A549 (cell line): ENCODE data around the gene IL1RL2. TPM values are rescaled to one million over a fixed set of nuclear protein-coding genes. Genes with fewer than 3 reads are reported as not detected.

Experiments
- ATAC-seq, 2 experiments: fragments of 200-7000 bp in 1 of 2; fragments of >200 bp in 1 of 2; cut with Nextera tagmentation in 1 of 2; cut with Tn5 transposase in 1 of 2; 3 replicates each; pipeline versions ENCODE4 v1.8.0 to v1.9.1; 2018 to 2020; ENCODE audit warnings: mild to moderate bottlenecking in 1 of 2, moderate library complexity in 1 of 2
- CTCF ChIA-PET: fragments of 300-600 bp; sonication (Branson Sonifier 250); formaldehyde crosslinking; extraction: SDS; loops from one replicate; lab custom pipeline; 2021; ENCODE audit warnings: antibody characterized with exemption, inconsistent platforms; lab: Yijun Ruan, JAX
- POLR2A ChIA-PET: fragments of 350-600 bp; formaldehyde crosslinking; extraction: SDS; loops from one replicate; lab custom pipeline; 2021; ENCODE audit warnings: antibody characterized with exemption, inconsistent platforms; lab: Yijun Ruan, JAX
- DNase-seq, 2 experiments: peaks; one replicate each; pipeline versions ENCODE4 v3.0.0 to v3.0.0-alpha.2; 2011 to 2016; ENCODE audit warnings: low read depth in 1 of 2, low spot score in 1 of 2
- FAIRE-seq: peaks from 2 replicates; lab custom pipeline; 2011; peaks lifted over from hg19 to GRCh38; lab: Jason Lieb, UNC
- H3K27ac ChIP-seq, 2 experiments: fragments of >200 bp; sonication (Bioruptor Twin); formaldehyde crosslinking; 3 replicates each; pipeline ENCODE4 v1.5.1; 2016 to 2017
- H3K4me1 ChIP-seq: fragments of >200 bp; sonication (Bioruptor Twin); formaldehyde crosslinking; 3 replicates; pipeline ENCODE4 v1.6.1; 2016
- H3K4me2 ChIP-seq: fragments of >200 bp; sonication (Bioruptor Twin); formaldehyde crosslinking; 3 replicates; pipeline ENCODE4 v1.6.1; 2016
- H3K4me3 ChIP-seq: fragments of >200 bp; sonication (Bioruptor Twin); formaldehyde crosslinking; 3 replicates; pipeline ENCODE4 v1.5.1; 2016
- H3K9me3 ChIP-seq: fragments of >200 bp; sonication (Bioruptor Twin); formaldehyde crosslinking; 3 replicates; pipeline ENCODE4 v1.6.1; 2016
- BHLHE40 ChIP-seq: IDR thresholded peaks from 2 replicates; pipeline ENCODE4 v1.6.1; 2012; ENCODE audit warnings: low read depth, low read length, inconsistent platforms
- EHF ChIP-seq: fragments of 250-450 bp; sonication (Bioruptor Pico); IDR thresholded peaks from 2 replicates; pipeline ENCODE4 v1.5.0; 2020; ENCODE audit warnings: mild to moderate bottlenecking
- EHMT2 ChIP-seq: fragments of 200-600 bp; sonication (generic); IDR thresholded peaks from 2 replicates; pipeline ENCODE4 v1.6.1; 2016; ENCODE audit warnings: antibody characterized with exemption, low read depth, mild to moderate bottlenecking, moderate library complexity
- EP300 ChIP-seq, 2 experiments: fragments of >200 bp; sonication (Bioruptor Twin); formaldehyde crosslinking; IDR thresholded peaks; 2 replicates in 1 of 2; 3 replicates in 1 of 2; pipeline ENCODE4 v1.6.1; 2016 to 2017
- ESRRA ChIP-seq: fragments of 150-350 bp; IDR thresholded peaks from 2 replicates; pipeline ENCODE4 v1.6.1; 2014; ENCODE audit warnings: mild to moderate bottlenecking, low read length, borderline replicate concordance
- GATA3 ChIP-seq: IDR thresholded peaks from 2 replicates; pipeline ENCODE4 v1.6.1; 2012; ENCODE audit warnings: borderline replicate concordance
- HEYL ChIP-seq: fragments of 250-450 bp; sonication (Bioruptor Pico); IDR thresholded peaks from 2 replicates; pipeline ENCODE4 v1.8.0; 2021; ENCODE audit warnings: mild to moderate bottlenecking, moderate library complexity
- HOXB13 ChIP-seq: fragments of 250-450 bp; sonication (Bioruptor Pico); IDR thresholded peaks from 2 replicates; pipeline ENCODE4 v1.5.0; 2020; ENCODE audit warnings: low read depth, mild to moderate bottlenecking, moderate library complexity
- JUN ChIP-seq, 2 experiments: fragments of >200 bp; sonication (Bioruptor Twin); formaldehyde crosslinking; IDR thresholded peaks; 2 replicates in 1 of 2; 3 replicates in 1 of 2; pipeline ENCODE4 v1.6.1; 2016 to 2017
- JUNB ChIP-seq: fragments of >200 bp; sonication (Bioruptor Twin); formaldehyde crosslinking; IDR thresholded peaks from 2 replicates; pipeline ENCODE4 v1.6.1; 2016
- KDM1A ChIP-seq: fragments of 200-600 bp; sonication (generic); IDR thresholded peaks from 2 replicates; pipeline ENCODE4 v1.6.1; 2016; ENCODE audit warnings: low read depth, mild to moderate bottlenecking
- MAFK ChIP-seq: fragments of 450-650 bp; IDR thresholded peaks from 2 replicates; pipeline ENCODE4 v1.6.1; 2014; ENCODE audit not compliant: partially characterized antibody
- MAZ ChIP-seq: fragments of 150-350 bp; IDR thresholded peaks from 2 replicates; pipeline ENCODE4 v1.6.1; 2014; ENCODE audit warnings: antibody characterized with exemption, low read depth, low read length, borderline replicate concordance
- MYC ChIP-seq: IDR thresholded peaks from 2 replicates; pipeline ENCODE4 v1.6.1; 2012; ENCODE audit warnings: mild to moderate bottlenecking, inconsistent platforms, low read length, improper control_type of control experiment, borderline replicate concordance
- NFE2L2 ChIP-seq: fragments of 150-350 bp; conservative IDR thresholded peaks from 2 replicates; pipeline ENCODE4 v1.6.1; 2014; ENCODE audit warnings: low read length
- NR3C1 ChIP-seq: fragments of >200 bp; sonication (Bioruptor Twin); formaldehyde crosslinking; IDR thresholded peaks from 3 replicates; pipeline ENCODE4 v1.6.1; 2017
- PHF8 ChIP-seq: fragments of 200-600 bp; sonication (generic); IDR thresholded peaks from 2 replicates; pipeline ENCODE4 v1.6.1; 2016; ENCODE audit warnings: low read depth, mild to moderate bottlenecking, antibody characterized with exemption, moderate library complexity, borderline replicate concordance
- RAD21 ChIP-seq, 2 experiments: fragments of >200 bp in 1 of 2; sonication (Bioruptor Twin) in 1 of 2; formaldehyde crosslinking in 1 of 2; IDR thresholded peaks in 1 of 2; conservative IDR thresholded peaks in 1 of 2; 2 replicates in 1 of 2; 3 replicates in 1 of 2; pipeline ENCODE4 v1.6.1; 2012 to 2018; ENCODE audit warnings: inconsistent platforms in 1 of 2
- RFX5 ChIP-seq: fragments of 450-650 bp; IDR thresholded peaks from 2 replicates; pipeline ENCODE4 v1.7.1; 2014; ENCODE audit warnings: antibody characterized with exemption, mild to moderate bottlenecking, moderate library complexity
- SMC3 ChIP-seq: fragments of >200 bp; sonication (Bioruptor Twin); formaldehyde crosslinking; IDR thresholded peaks from 3 replicates; pipeline ENCODE4 v1.6.1; 2018; ENCODE audit warnings: inconsistent platforms
- ZC3H11A ChIP-seq: fragments of 450-650 bp; IDR thresholded peaks from 2 replicates; pipeline ENCODE4 v1.6.1; 2014; ENCODE audit warnings: antibody characterized with exemption, mild to moderate bottlenecking
- ZNF302 ChIP-seq: fragments of 250-450 bp; sonication (Bioruptor Pico); IDR thresholded peaks from 2 replicates; pipeline ENCODE4 v1.9.0; 2021; ENCODE audit warnings: inconsistent platforms, mild to moderate bottlenecking, moderate library complexity
- ZSCAN20 ChIP-seq: fragments of 250-450 bp; sonication (Bioruptor Pico); IDR thresholded peaks from 2 replicates; pipeline ENCODE4 v1.8.0; 2022; ENCODE audit warnings: mild to moderate bottlenecking, moderate library complexity
- WGBS: methylation state at CpG from one replicate; pipeline ENCODE4 v1.1.6; 2017; ENCODE audit errors: missing lambda C conversion rate; 5-methylcytosine and 5-hydroxymethylcytosine counted together
- polyA plus RNA-seq, 4 experiments: library from polyadenylated mRNA; depleted of rRNA in 3 of 4; stranded (reverse); fragments of >200 nt; fragmentation: RNase III in 1 of 4; extraction: RNeasy Plus Mini Kit Qiagen cat#74134 plus additional on column Dnase treatment in 1 of 4; gene quantifications; 2 replicates in 3 of 4; 3 replicates in 1 of 4; pipeline ENCODE4 v1.2.3, GENCODE V29; 2011 to 2017
- TF ChIP-seq, protein P1 (sequence below): fragments of 250-450 bp; sonication (Bioruptor Pico); IDR thresholded peaks from 2 replicates; pipeline ENCODE4 v1.5.0; 2020; ENCODE audit warnings: low read depth, mild to moderate bottlenecking, moderate library complexity
- TF ChIP-seq, protein P2 (sequence below): IDR thresholded peaks from 2 replicates; pipeline ENCODE4 v1.6.1; 2012; ENCODE audit warnings: low read depth, borderline replicate concordance
- TF ChIP-seq, protein P3 (sequence below): fragments of >200 bp; sonication (Bioruptor Twin); formaldehyde crosslinking; IDR thresholded peaks from 3 replicates; pipeline ENCODE4 v1.5.1; 2016
- TF ChIP-seq, protein P4 (sequence below): fragments of >200 bp; sonication (Bioruptor Twin); formaldehyde crosslinking; IDR thresholded peaks from 2 replicates; pipeline ENCODE4 v1.6.1; 2016
- TF ChIP-seq, protein P5 (sequence below): fragments of 150-350 bp; IDR thresholded peaks from 2 replicates; pipeline ENCODE4 v1.6.1; 2014; ENCODE audit warnings: low read depth, mild to moderate bottlenecking, low read length

Gene IL1RL2
- polyA plus RNA-seq, 2 of the 4 experiments (the other 2 are of a cell fraction): 0.05 TPM; not detected in 1

DNA sequence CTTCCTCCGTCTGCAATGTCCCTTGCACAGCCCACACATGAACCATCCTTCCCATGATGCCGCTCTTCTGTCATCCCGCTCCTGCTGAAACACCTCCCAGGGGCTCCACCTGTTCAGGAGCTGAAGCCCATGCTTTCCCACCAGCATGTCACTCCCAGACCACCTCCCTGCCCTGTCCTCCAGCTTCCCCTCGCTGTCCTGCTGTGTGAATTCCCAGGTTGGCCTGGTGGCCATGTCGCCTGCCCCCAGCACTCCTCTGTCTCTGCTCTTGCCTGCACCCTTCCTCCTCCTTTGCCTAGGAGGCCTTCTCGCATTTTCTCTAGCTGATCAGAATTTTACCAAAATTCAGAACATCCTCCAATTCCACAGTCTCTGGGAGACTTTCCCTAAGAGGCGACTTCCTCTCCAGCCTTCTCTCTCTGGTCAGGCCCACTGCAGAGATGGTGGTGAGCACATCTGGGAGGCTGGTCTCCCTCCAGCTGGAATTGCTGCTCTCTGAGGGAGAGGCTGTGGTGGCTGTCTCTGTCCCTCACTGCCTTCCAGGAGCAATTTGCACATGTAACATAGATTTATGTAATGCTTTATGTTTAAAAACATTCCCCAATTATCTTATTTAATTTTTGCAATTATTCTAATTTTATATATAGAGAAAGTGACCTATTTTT, 8.9 kb upstream of the IL1RL2 start:
- no peak for DNase-seq
- POLR2A ChIA-PET: no interaction called here
- CTCF ChIA-PET: interaction anchor here (0.9 to 2.0 kb wide), 2 partner anchors 108 to 157 kb away, joined by 3 to 9 read pairs; no protein-coding TSS in a partner anchor

DNA sequence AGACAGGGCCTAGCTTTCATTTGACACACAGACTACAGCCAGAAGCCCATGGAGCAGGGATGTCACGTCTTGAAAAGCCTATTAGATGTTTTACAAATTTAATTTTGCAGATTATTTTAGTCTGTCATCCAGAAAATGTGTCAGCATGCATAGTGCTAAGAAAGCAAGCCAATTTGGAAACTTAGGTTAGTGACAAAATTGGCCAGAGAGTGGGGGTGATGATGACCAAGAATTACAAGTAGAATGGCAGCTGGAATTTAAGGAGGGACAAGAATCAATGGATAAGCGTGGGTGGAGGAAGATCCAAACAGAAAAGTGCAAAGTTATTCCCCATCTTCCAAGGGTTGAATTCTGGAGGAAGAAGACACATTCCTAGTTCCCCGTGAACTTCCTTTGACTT, 7.8 kb upstream of the IL1RL2 start:
- H3K4me3 ChIP-seq: no peak overlapping the region
- no peak overlapping the region for H3K27ac ChIP-seq
- CTCF ChIA-PET: no interaction called here
- POLR2A ChIA-PET: no interaction called here
- H3K4me2 ChIP-seq: no peak overlapping the region
- no peaks in the 10 kb centered on the region for H3K4me1 ChIP-seq
- no peak for DNase-seq
- TF ChIP-seq NFE2L2 (no peak), GATA3 (no peak), EP300 (IDR thresholded peaks at IDR 0.05) (no peak), HOXB13 (CRISPR knock-in tag) (no peak), JUN (IDR thresholded peaks at IDR 0.05) (no peak), EHF (no peak), ZNF302 (CRISPR knock-in tag) (no peak), PHF8 (no peak), KDM1A (no peak), NR3C1 (no peak), EHMT2 (no peak), BHLHE40 (no peak), SMC3 (no peak)
- TF ChIP-seq, protein P1, sequence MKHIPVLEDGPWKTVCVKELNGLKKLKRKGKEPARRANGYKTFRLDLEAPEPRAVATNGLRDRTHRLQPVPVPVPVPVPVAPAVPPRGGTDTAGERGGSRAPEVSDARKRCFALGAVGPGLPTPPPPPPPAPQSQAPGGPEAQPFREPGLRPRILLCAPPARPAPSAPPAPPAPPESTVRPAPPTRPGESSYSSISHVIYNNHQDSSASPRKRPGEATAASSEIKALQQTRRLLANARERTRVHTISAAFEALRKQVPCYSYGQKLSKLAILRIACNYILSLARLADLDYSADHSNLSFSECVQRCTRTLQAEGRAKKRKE (CRISPR knock-in tag): no peak
- TF ChIP-seq, protein P2, sequence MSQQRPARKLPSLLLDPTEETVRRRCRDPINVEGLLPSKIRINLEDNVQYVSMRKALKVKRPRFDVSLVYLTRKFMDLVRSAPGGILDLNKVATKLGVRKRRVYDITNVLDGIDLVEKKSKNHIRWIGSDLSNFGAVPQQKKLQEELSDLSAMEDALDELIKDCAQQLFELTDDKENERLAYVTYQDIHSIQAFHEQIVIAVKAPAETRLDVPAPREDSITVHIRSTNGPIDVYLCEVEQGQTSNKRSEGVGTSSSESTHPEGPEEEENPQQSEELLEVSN: no peak
- TF ChIP-seq, protein P3, sequence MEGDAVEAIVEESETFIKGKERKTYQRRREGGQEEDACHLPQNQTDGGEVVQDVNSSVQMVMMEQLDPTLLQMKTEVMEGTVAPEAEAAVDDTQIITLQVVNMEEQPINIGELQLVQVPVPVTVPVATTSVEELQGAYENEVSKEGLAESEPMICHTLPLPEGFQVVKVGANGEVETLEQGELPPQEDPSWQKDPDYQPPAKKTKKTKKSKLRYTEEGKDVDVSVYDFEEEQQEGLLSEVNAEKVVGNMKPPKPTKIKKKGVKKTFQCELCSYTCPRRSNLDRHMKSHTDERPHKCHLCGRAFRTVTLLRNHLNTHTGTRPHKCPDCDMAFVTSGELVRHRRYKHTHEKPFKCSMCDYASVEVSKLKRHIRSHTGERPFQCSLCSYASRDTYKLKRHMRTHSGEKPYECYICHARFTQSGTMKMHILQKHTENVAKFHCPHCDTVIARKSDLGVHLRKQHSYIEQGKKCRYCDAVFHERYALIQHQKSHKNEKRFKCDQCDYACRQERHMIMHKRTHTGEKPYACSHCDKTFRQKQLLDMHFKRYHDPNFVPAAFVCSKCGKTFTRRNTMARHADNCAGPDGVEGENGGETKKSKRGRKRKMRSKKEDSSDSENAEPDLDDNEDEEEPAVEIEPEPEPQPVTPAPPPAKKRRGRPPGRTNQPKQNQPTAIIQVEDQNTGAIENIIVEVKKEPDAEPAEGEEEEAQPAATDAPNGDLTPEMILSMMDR: no peak
- FAIRE-seq: no peak
- no peak for ATAC-seq
- 80% methylated on average over 3 of the region's 3 CpGs for WGBS
- no peaks in the 10 kb centered on the region for H3K9me3 ChIP-seq

More for the DNA sequence above, 8.9 kb upstream of the IL1RL2 start:
- TF ChIP-seq ZSCAN20 (CRISPR knock-in tag): no peak
- TF ChIP-seq JUNB: no peak
- no peak for TF ChIP-seq MAFK
- TF ChIP-seq MYC: no peak
- TF ChIP-seq EHMT2: no peak
- no peak for TF ChIP-seq ESRRA
- TF ChIP-seq, protein P3: no peak
- no peak for TF ChIP-seq ZC3H11A
- no peak for TF ChIP-seq EHF
- TF ChIP-seq, protein P4, sequence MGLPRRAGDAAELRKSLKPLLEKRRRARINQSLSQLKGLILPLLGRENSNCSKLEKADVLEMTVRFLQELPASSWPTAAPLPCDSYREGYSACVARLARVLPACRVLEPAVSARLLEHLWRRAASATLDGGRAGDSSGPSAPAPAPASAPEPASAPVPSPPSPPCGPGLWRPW: no peak
- no peak for TF ChIP-seq HEYL (CRISPR knock-in tag)
- TF ChIP-seq RAD21 (conservative IDR thresholded peaks at IDR 0.05 in 1 of 2, IDR thresholded peaks at IDR 0.05 in 1 of 2): no peak
- no peak for TF ChIP-seq MAZ
- no peak for TF ChIP-seq RFX5
- TF ChIP-seq, protein P5, sequence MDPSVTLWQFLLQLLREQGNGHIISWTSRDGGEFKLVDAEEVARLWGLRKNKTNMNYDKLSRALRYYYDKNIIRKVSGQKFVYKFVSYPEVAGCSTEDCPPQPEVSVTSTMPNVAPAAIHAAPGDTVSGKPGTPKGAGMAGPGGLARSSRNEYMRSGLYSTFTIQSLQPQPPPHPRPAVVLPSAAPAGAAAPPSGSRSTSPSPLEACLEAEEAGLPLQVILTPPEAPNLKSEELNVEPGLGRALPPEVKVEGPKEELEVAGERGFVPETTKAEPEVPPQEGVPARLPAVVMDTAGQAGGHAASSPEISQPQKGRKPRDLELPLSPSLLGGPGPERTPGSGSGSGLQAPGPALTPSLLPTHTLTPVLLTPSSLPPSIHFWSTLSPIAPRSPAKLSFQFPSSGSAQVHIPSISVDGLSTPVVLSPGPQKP: no peak
- no peak for FAIRE-seq
- ATAC-seq: no peak
- no peaks in the 10 kb centered on the region for H3K9me3 ChIP-seq
- H3K27ac ChIP-seq: no peak overlapping the region
- H3K4me3 ChIP-seq: no peak overlapping the region
- 95% methylated on average over 7 of the region's 7 CpGs for whole genome bisulfite sequencing
- H3K4me2 ChIP-seq: no peak overlapping the region
- no peaks in the 10 kb centered on the region for H3K4me1 ChIP-seq
